Activated B cell treated with CpG ODN at 0.5 μM for 24 hours (primary cell): ENCODE results near the gene CPTP. TPM values are rescaled to one million over a fixed set of nuclear protein-coding genes. Genes with fewer than 3 reads are reported as not detected.

Experiments
- ATAC-seq: fragments of 200-7000 bp; cut with Tn5 transposase; one replicate; pipeline ENCODE4 v1.10.0; 2021; ENCODE audit warnings: low read depth, mild to moderate bottlenecking, moderate library complexity
- CTCF ChIA-PET: fragments of 350-600 bp; sonication (Branson Sonifier 250); formaldehyde crosslinking; loops from one replicate; lab custom pipeline; 2021; ENCODE audit warnings: antibody characterized with exemption; lab: Charles Lee
- POLR2A ChIA-PET: fragments of 350-600 bp; sonication (Branson Sonifier 250); formaldehyde crosslinking; loops from one replicate; lab custom pipeline; 2021; ENCODE audit warnings: antibody characterized with exemption; lab: Charles Lee
- DNase-seq: peaks from one replicate; pipeline ENCODE4 v3.0.0; 2022
- H3K27ac Mint-ChIP-seq: one replicate; pipeline ENCODE4 v1.8.0; 2020; ENCODE audit warnings: mixed read lengths
- H3K27me3 Mint-ChIP-seq: one replicate; pipeline ENCODE4 v1.8.0; 2021; ENCODE audit warnings: mixed read lengths
- H3K36me3 Mint-ChIP-seq: one replicate; pipeline ENCODE4 v1.8.0; 2021; ENCODE audit warnings: low read depth, mixed read lengths
- H3K4me1 Mint-ChIP-seq: one replicate; pipeline ENCODE4 v1.8.0; 2021; ENCODE audit warnings: mixed read lengths
- H3K4me3 Mint-ChIP-seq: one replicate; pipeline ENCODE4 v1.8.0; 2020; ENCODE audit warnings: mild to moderate bottlenecking, mixed read lengths
- H3K9me3 Mint-ChIP-seq: one replicate; pipeline ENCODE4 v1.8.0; 2020; ENCODE audit warnings: mixed read lengths
- CTCF ChIP-seq: fragments of 200-600 bp; IDR thresholded peaks from one replicate; pipeline ENCODE4 v1.8.0; 2022; ENCODE audit warnings: antibody characterized with exemption, mild to moderate bottlenecking
- intact Hi-C: fragments of 100-400 bp; cut with micrococcal nuclease; formaldehyde crosslinking; loops from one replicate; pipeline ENCODE4 v1.15.1; 2024
- total RNA-seq: library from RNA; stranded (reverse); gene quantifications from 2 replicates; pipeline ENCODE4 v1.2.3, GENCODE V29; 2022

The CPTP gene
- total RNA-seq, 1 donor from 2014 or later = 15.3 TPM

DNA sequence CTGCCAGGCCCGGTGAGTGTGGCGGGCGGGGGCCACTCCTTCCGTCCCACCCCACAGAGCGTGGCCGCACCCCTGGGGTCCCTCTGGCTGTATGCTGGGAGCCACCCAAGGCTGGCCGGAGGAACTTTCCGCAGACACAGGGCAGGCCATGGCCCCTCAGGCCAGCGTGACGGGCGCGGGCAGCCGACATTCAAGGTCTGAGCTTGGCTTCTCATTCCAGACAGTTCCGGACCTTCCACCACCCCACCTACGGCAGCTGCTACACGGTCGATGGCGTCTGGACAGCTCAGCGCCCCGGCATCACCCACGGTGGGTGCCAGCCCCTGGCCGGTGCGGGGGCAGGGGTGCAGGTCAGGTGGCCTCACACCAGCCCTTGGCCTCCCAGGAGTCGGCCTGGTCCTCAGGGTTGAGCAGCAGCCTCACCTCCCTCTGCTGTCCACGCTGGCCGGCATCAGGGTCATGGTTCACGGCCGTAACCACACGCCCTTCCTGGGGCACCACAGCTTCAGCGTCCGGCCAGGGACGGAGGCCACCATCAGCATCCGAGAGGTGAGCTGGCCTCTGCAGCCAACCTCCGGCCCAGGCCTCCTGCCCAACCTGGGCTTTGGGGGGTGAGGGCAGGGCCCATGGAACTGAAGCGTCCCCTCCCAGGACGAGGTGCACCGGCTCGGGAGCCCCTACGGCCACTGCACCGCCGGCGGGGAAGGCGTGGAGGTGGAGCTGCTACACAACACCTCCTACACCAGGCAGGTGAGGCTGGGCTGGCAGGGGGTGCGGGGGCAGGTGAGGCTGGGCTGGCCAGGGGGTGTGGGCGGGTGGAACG, 37.1 kb upstream of the CPTP start:
- no peak for TF ChIP-seq CTCF
- DNase-seq = no peak
- CTCF ChIA-PET = no interaction called here
- POLR2A ChIA-PET = no interaction called here
- peaks cover 14% of the 10 kb centered on the region for H3K4me1 Mint-ChIP-seq
- intact Hi-C loops = no loop called here
- H3K9me3 Mint-ChIP-seq = no peaks in the 10 kb centered on the region
- H3K27me3 Mint-ChIP-seq = peaks cover 2% of the 10 kb centered on the region
- no peak overlapping the region for H3K27ac Mint-ChIP-seq
- H3K4me3 Mint-ChIP-seq = no peak overlapping the region
- no peak for ATAC-seq
- H3K36me3 Mint-ChIP-seq = no peaks in the 10 kb centered on the region

GRCh38 chr1:1290238-1290731, 34.3 kb upstream of the CPTP start:
- intact Hi-C loops = loop anchor here (1.0 to 5.0 kb wide), 2 partner anchors 16 to 83 kb away; partner anchors contain the start of gene TNFRSF18
- ChIA-PET CTCF (interaction anchor here (1.0 to 3.2 kb wide), 5 partner anchors 12 to 308 kb away, joined by 3 to 71 read pairs (median 23); partner anchors contain the start of gene PERM1), POLR2A (interaction anchor here (0.6 to 1.3 kb wide), 3 partner anchors 17 to 226 kb away, joined by 3 to 6 read pairs (median 5); partner anchors contain the start of gene UBE2J2)
- peaks cover 2% of the 10 kb centered on the region for H3K27me3 Mint-ChIP-seq
- H3K27ac Mint-ChIP-seq = no peak overlapping the region
- no peaks in the 10 kb centered on the region for H3K36me3 Mint-ChIP-seq
- no peak overlapping the region for H3K4me3 Mint-ChIP-seq
- TF ChIP-seq CTCF = no peak
- H3K9me3 Mint-ChIP-seq = no peaks in the 10 kb centered on the region
- peaks cover 10% of the 10 kb centered on the region for H3K4me1 Mint-ChIP-seq
- peak; percentile 83 for ATAC-seq
- peak; percentile 67 for DNase-seq

- Mint-ChIP-seq H3K9me3 (no peaks in the 10 kb centered on the region), H3K4me3 (no peak overlapping the region), H3K4me1 (peaks cover 10% of the 10 kb centered on the region), H3K27me3 (peaks cover 2% of the 10 kb centered on the region), H3K27ac (no peak overlapping the region), H3K36me3 (no peaks in the 10 kb centered on the region)
- no peak for TF ChIP-seq CTCF
- intact Hi-C loops = loop anchor here (1.0 to 5.0 kb wide), 2 partner anchors 84 to 169 kb away; partner anchors contain the start of gene TNFRSF18
- CTCF ChIA-PET = interaction anchor here (0.7 to 3.2 kb wide), 18 partner anchors 12 to 309 kb away, joined by 3 to 71 read pairs (median 4); partner anchors contain the start of gene PERM1
- POLR2A ChIA-PET = interaction anchor here (1.0 to 1.4 kb wide), 6 partner anchors 169 to 307 kb away, joined by 3 to 11 read pairs (median 4); no protein-coding TSS in a partner anchor
- ATAC-seq (no peak), DNase-seq (no peak)
Measured at GRCh38 chr1:1291023-1291528, 33.5 kb upstream of the CPTP start.

- ChIA-PET POLR2A (interaction anchor here (0.6 to 1.4 kb wide), 6 partner anchors 170 to 308 kb away, joined by 3 to 11 read pairs (median 4); no protein-coding TSS in a partner anchor), CTCF (interaction anchor here (0.7 to 3.2 kb wide), 20 partner anchors 12 to 310 kb away, joined by 3 to 71 read pairs (median 4); partner anchors contain the start of genes ISG15 and PERM1)
- Mint-ChIP-seq H3K27me3 (peaks cover 2% of the 10 kb centered on the region), H3K36me3 (no peaks in the 10 kb centered on the region), H3K4me1 (peaks cover 10% of the 10 kb centered on the region), H3K9me3 (no peaks in the 10 kb centered on the region), H3K27ac (no peak overlapping the region), H3K4me3 (no peak overlapping the region)
- intact Hi-C loops = loop anchor here (1.0 to 5.0 kb wide), 4 partner anchors 84 to 307 kb away; partner anchors contain the start of gene TNFRSF18
- peak; percentile 68 for DNase-seq
- peak; percentile 92 for ATAC-seq
- no peak for TF ChIP-seq CTCF
Measured at GRCh38 chr1:1291548-1292441, 32.8 kb upstream of the CPTP start.
